Lower leg skin (tissue), 3 donors: ENCODE measurements around the gene ORAI3.

ENCODE experiments used
- POLR2A ChIP-seq, 2 donors: fragments of 450-650 bp; IDR thresholded peaks; one replicate each; pipeline ENCODE4 v1.6.1; 2016 to 2017; ENCODE audit warnings: antibody characterized with exemption in 2 of 2, mild to moderate bottlenecking in 1 of 2, moderate library complexity in 1 of 2
- TF ChIP-seq, protein P1 (sequence below), 3 donors: fragments of 450-650 bp; IDR thresholded peaks; one replicate each; pipeline ENCODE4 v1.5.1; 2016; ENCODE audit warnings: antibody characterized with exemption in 3 of 3, mild to moderate bottlenecking in 3 of 3, moderate library complexity in 2 of 3

DNA sequence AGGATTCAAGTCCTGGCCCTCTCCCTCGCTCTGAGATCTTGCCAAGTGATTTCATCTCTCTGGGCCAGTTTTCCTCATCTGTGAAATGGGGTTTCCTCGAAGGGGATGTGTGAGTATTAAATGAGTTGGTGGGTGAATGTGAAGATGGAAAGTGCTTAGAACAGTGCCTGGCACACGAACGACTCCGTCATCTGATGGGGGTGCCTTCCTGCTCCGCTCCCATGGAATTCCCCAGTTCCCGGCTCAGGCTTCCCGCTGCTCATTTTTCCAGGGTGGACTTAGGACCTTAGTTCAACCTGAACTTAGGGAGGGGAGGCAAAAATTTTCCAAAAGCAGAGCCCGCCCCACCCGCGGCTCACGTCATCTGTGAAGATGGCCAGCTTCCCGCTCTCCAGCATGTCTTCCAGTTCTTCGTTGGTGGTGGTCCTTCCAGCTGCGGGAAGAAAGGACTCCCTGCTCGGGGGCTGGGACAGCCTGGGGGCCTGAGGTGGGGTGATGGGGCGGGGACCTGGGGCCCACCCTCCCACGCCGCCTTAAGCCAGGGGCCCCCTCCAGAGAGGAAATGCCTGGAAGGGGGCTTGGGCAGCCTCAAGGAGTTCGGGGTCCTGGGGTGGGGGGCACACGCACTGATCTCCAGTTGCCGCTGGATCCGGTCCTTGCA is 47.6 kb downstream of the ORAI3 start:
- TF ChIP-seq, protein P1, sequence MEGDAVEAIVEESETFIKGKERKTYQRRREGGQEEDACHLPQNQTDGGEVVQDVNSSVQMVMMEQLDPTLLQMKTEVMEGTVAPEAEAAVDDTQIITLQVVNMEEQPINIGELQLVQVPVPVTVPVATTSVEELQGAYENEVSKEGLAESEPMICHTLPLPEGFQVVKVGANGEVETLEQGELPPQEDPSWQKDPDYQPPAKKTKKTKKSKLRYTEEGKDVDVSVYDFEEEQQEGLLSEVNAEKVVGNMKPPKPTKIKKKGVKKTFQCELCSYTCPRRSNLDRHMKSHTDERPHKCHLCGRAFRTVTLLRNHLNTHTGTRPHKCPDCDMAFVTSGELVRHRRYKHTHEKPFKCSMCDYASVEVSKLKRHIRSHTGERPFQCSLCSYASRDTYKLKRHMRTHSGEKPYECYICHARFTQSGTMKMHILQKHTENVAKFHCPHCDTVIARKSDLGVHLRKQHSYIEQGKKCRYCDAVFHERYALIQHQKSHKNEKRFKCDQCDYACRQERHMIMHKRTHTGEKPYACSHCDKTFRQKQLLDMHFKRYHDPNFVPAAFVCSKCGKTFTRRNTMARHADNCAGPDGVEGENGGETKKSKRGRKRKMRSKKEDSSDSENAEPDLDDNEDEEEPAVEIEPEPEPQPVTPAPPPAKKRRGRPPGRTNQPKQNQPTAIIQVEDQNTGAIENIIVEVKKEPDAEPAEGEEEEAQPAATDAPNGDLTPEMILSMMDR (IDR thresholded peaks at IDR 0.05) = no peak
- no peak for TF ChIP-seq POLR2A (IDR thresholded peaks at IDR 0.05)
